Measurements from ENCODE around the gene PSMG4. TPM values are rescaled to one million over a fixed set of nuclear protein-coding genes. Genes with fewer than 3 reads are reported as not detected.

PSMG4 gene
- total and polyA plus RNA-seq, 9 of the 15 experiments (the other 6 are each of a cell fraction or from before 2014, with no cell fraction given): 12.9 to 185 (median 52.0) TPM

- TF ChIP-seq ELF1 (tag; IDR thresholded peaks at IDR 0.05): no peak
- TF ChIP-seq PHTF2 (CRISPR knock-in tag; IDR thresholded peaks at IDR 0.05): no peak
- TF ChIP-seq REST (IDR thresholded peaks at IDR 0.05; ENCODE audit: borderline replicate concordance): peak; percentile 42; the same call in 1 of the 2 replicates
- no peak for TF ChIP-seq REST (CRISPR knock-in tag; IDR thresholded peaks at IDR 0.05; ENCODE audit: low read depth)
- no peak for TF ChIP-seq ETV5 (CRISPR knock-in tag; IDR thresholded peaks at IDR 0.05; ENCODE audit: low read depth)
These were observed 20.7 kb upstream of the PSMG4 start (continued) for GRCh38 chr6:3237761-3238662.
